Activated CD8-positive, alpha-beta T cell treated with anti-CD3 and anti-CD28 coated beads, Interleukin-2, amount 10 ng/mL, durations not matched to agents 7 days and 5 days (primary cell): Measurements from ENCODE around the gene DMD. TPM values are rescaled to one million over a fixed set of nuclear protein-coding genes. Genes with fewer than 3 reads are reported as not detected.

Experiments
- ATAC-seq: fragments of 150-1000 bp; cut with Tn5 transposase; one replicate; pipeline ENCODE4 v1.10.0; 2021; ENCODE audit warnings: moderate library complexity
- CTCF ChIA-PET: fragments of 350-600 bp; sonication (Branson Sonifier 250); formaldehyde crosslinking; loops from one replicate; lab custom pipeline; 2021; ENCODE audit warnings: antibody characterized with exemption; lab: Charles Lee
- POLR2A ChIA-PET: fragments of 350-600 bp; sonication (Branson Sonifier 250); formaldehyde crosslinking; loops from one replicate; lab custom pipeline; 2021; ENCODE audit warnings: antibody characterized with exemption; lab: Charles Lee
- DNase-seq: peaks from one replicate; pipeline ENCODE4 v3.0.0-alpha.2; 2020
- H3K27ac Mint-ChIP-seq: one replicate; pipeline ENCODE4 v1.8.0; 2021; ENCODE audit warnings: mild to moderate bottlenecking, mixed read lengths
- H3K27me3 Mint-ChIP-seq: one replicate; pipeline ENCODE4 v1.8.0; 2021; ENCODE audit warnings: low read depth, mixed read lengths
- H3K36me3 Mint-ChIP-seq: one replicate; pipeline ENCODE4 v1.8.0; 2021; ENCODE audit warnings: low read depth, mixed read lengths
- H3K4me1 Mint-ChIP-seq: one replicate; pipeline ENCODE4 v1.8.0; 2021; ENCODE audit warnings: low read depth, mixed read lengths
- H3K4me3 Mint-ChIP-seq: one replicate; pipeline ENCODE4 v1.8.0; 2021; ENCODE audit warnings: mild to moderate bottlenecking, mixed read lengths
- H3K9me3 Mint-ChIP-seq: one replicate; pipeline ENCODE4 v1.8.0; 2022; ENCODE audit warnings: mixed read lengths; ENCODE audit not compliant: insufficient read depth
- total RNA-seq, 2 experiments: library from RNA; stranded (reverse); gene quantifications; one replicate each; pipeline ENCODE4 v1.2.3, GENCODE V29; 2021

The DMD gene
- total RNA-seq, 2 experiments from 2014 or later = not detected

DNA sequence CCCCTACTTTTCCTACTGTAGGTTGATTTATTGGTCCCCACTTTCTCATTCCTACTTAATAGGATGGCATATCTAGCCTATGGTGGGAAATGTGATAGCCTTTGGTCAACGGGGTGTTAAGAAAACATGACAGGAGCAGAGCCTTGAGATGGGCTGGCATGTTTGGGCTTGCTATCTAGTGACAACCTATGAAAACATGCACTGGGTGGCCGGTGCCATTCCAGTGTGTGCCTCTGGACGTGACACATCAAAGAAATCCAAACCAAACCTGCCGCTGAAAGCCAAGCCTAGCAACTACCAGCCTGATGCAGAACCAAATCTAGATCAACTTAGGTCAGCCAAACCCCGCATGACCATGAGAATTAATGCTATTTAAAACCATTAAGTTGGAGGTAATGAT is 317.6 kb downstream of the DMD start:
- CTCF ChIA-PET = no interaction called here
- Mint-ChIP-seq H3K4me3 (no peak overlapping the region), H3K27me3 (no peaks in the 10 kb centered on the region), H3K27ac (no peak overlapping the region), H3K9me3 (peaks cover 3% of the 10 kb centered on the region), H3K36me3 (no peaks in the 10 kb centered on the region), H3K4me1 (no peaks in the 10 kb centered on the region)
- POLR2A ChIA-PET = no interaction called here
- ATAC-seq (no peak), DNase-seq (no peak)

DNA sequence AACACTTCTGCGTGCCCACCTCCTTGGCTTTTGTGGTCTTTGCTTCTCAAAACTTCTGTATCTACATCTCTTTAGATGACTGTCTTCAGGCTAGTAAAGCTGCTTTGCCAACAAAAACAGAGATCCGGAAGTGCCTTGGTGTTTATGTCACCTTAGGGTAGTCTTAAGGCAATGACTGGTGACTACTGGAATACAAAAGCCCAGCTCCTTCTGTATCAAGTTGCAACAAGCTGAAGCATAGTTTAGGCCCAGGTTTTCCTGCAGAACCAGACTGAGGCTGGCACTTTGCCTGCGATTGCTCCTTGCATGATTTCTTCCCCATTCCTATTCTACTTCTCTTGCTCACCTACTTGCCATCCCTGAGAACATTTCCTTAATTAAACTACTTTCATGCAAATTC is 333.8 kb downstream of the DMD start:
- Mint-ChIP-seq H3K9me3 (peaks cover 3% of the 10 kb centered on the region), H3K4me3 (no peak overlapping the region), H3K27me3 (no peaks in the 10 kb centered on the region), H3K27ac (no peak overlapping the region), H3K4me1 (no peaks in the 10 kb centered on the region), H3K36me3 (no peaks in the 10 kb centered on the region)
- POLR2A ChIA-PET = no interaction called here
- CTCF ChIA-PET = no interaction called here
- DNase-seq (no peak), ATAC-seq (no peak)

DNA sequence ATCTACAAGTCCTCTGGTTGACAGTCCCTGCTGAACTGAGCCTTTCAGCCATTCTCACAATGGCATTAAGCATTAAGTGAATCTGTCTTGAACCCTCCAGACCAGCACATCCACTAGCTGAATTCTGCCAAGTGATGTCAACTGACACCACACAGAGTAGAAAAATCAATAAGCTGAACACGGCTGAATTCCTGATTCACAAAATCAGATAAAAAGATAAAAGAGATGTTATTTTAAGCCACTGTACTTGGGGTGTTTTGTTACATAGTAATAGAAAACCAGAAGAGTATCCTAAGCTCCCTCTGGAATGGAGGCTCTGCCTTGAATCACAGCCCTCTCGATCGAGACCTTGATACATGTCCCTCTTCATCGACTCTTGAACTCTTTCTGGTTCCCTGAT is 336.5 kb downstream of the DMD start:
- ATAC-seq = no peak
- H3K4me3 Mint-ChIP-seq = no peak overlapping the region
- H3K9me3 Mint-ChIP-seq = peaks cover 3% of the 10 kb centered on the region
- no peaks in the 10 kb centered on the region for H3K36me3 Mint-ChIP-seq
- H3K27ac Mint-ChIP-seq = no peak overlapping the region
- no peaks in the 10 kb centered on the region for H3K27me3 Mint-ChIP-seq
- POLR2A ChIA-PET = no interaction called here
- CTCF ChIA-PET = no interaction called here
- DNase-seq = no peak
- H3K4me1 Mint-ChIP-seq = no peaks in the 10 kb centered on the region

DNA sequence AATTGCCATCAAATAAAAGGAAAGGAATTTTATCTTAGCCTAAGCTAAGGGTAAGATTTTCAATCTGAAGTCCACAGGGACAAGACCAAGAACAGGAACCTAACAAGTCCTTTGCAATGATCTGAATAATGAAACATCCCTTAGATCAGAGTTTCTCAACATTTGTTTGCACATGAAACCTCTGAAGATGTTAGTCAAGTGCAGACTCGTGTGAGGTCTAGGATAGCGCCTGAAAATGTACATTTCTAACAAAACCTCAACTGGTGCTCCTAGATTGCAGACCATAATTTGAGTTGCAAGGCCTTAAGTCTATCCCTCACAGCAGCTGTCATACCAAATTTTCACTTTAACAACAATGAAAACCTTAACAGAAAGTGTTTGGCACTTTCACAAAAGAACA is 337.6 kb downstream of the DMD start:
- Mint-ChIP-seq H3K27me3 (no peaks in the 10 kb centered on the region), H3K4me1 (no peaks in the 10 kb centered on the region), H3K9me3 (peaks cover 3% of the 10 kb centered on the region), H3K4me3 (no peak overlapping the region), H3K36me3 (no peaks in the 10 kb centered on the region), H3K27ac (no peak overlapping the region)
- DNase-seq (no peak), ATAC-seq (no peak)
- ChIA-PET POLR2A (no interaction called here), CTCF (no interaction called here)

DNA sequence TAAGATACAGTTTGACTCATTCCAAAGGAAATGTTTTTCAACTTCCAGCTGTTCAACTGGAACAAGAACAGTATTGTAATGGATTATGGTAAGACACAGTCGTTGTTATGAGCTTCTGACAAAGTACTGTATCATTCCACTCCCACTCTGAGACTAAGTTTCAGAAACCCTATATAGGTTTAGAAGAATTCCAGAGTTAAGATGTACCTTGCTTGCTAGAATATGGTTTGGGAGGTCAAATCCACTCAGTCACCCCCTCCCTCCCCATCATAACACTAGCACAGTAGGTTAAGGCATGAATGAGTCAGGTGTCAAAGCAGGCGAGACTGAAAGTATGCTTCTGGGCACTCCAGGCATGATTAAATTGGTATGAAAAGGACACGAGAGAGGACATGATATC is 339.7 kb downstream of the DMD start:
- no peaks in the 10 kb centered on the region for H3K27me3 Mint-ChIP-seq
- ATAC-seq (no peak), DNase-seq (no peak)
- ChIA-PET CTCF (no interaction called here), POLR2A (no interaction called here)
- H3K27ac Mint-ChIP-seq = no peak overlapping the region
- no peak overlapping the region for H3K4me3 Mint-ChIP-seq
- H3K36me3 Mint-ChIP-seq = no peaks in the 10 kb centered on the region
- H3K4me1 Mint-ChIP-seq = no peaks in the 10 kb centered on the region
- H3K9me3 Mint-ChIP-seq = peaks cover 3% of the 10 kb centered on the region

DNA sequence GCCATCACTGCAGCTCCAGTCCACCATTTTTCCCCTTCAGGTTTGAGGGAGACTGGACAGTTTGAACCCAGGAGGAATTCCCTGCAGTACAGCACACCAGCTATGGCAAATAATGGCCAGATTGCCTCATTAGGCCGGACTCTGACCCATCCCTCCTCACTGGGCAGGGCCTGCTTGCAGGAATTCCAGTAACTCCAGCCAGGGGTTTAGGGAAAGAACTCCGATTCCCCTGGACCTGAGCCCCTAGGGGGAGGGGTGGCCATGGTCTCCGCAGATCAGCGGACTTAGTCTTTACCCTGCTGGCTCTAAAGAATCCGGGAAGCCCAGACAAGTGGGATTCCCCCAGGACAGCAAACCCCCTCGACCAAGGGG is 342.8 kb downstream of the DMD start:
- ATAC-seq (no peak), DNase-seq (no peak)
- Mint-ChIP-seq H3K27ac (no peak overlapping the region), H3K36me3 (no peaks in the 10 kb centered on the region), H3K9me3 (no peaks in the 10 kb centered on the region), H3K4me3 (no peak overlapping the region), H3K4me1 (no peaks in the 10 kb centered on the region), H3K27me3 (no peaks in the 10 kb centered on the region)
- ChIA-PET POLR2A (no interaction called here), CTCF (no interaction called here)

DNA sequence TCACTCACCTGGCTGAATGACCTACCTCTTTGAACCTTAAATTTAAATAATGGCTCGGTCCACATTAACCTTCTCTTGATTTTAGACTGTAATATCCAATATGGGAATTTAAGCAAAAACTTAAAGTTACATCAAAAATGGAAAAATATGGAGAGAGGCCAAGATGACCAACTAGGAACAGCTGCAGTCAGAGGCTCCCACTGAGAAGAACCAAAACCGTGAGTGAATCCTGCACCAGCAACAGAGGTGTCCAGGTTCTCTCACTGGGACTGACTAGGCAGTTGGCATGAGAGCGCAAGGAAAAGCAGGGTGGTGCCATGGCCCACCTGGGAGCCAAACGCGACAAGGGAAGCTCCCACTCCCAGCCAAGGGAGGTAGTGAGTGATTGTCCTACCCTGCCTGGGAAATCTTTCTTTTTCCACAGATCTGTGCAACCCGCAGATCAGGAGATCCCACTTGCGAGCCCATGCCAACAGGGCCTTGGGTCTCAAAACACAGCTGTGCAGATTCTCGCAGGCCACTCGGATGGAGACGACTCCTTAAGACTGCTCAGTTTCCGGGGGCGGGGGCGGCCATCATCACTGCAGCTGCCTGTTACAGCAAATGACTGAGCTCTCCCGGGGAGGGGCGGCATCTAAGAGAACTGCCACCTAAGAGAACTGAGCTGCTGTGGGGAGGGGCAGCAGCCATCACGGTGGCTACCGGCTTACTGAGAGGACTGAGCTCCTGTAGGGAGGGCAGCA is 343.4 kb downstream of the DMD start:
- Mint-ChIP-seq H3K27me3 (no peaks in the 10 kb centered on the region), H3K27ac (no peak overlapping the region), H3K36me3 (no peaks in the 10 kb centered on the region), H3K4me1 (no peaks in the 10 kb centered on the region), H3K4me3 (no peak overlapping the region), H3K9me3 (no peaks in the 10 kb centered on the region)
- CTCF ChIA-PET = no interaction called here
- ATAC-seq (no peak), DNase-seq (no peak)
- POLR2A ChIA-PET = no interaction called here

DNA sequence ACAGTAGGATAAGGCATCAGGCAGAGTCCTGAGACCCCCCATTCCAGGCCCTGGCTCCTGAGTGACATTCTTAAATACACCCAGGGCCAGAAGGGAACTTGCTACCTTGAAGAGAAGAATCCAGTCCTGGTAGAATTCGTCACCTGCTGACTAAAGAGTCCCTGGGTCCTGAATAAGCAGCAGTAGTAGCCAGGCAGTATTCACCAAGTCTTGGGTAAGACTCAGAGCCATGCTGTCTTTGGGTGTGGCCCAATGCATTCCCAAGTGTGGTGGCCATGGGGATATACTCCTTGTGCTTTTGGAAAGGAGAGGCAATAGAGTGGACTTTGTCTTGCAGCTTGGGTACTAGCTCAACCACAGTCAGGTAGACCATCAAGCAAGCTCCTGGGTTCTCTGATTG is 359.1 kb downstream of the DMD start:
- Mint-ChIP-seq H3K27ac (no peak overlapping the region), H3K27me3 (no peaks in the 10 kb centered on the region), H3K36me3 (no peaks in the 10 kb centered on the region), H3K4me1 (no peaks in the 10 kb centered on the region), H3K4me3 (no peak overlapping the region), H3K9me3 (no peaks in the 10 kb centered on the region)
- ATAC-seq = no peak
- CTCF ChIA-PET = no interaction called here
- DNase-seq = no peak
- POLR2A ChIA-PET = no interaction called here

DNA sequence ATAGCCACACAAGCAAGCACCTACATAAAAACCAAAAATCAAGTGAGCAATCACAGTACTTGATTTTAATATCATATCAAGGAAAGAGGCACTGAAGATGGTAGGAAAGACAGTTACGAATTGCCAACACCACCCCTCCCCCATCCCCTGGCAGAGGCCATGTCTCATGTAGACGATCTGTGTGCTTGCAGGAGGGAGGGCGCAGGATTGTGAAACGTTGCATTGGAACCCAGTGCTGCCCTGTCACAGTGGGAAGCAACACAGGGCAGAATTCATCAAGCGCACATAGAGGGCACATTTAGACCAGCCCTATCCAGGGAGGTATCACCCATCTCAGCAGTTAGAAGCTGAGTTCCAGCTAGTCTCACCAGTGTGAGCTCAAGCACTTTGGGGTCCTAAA is 359.8 kb downstream of the DMD start:
- Mint-ChIP-seq H3K36me3 (no peaks in the 10 kb centered on the region), H3K4me1 (no peaks in the 10 kb centered on the region), H3K9me3 (no peaks in the 10 kb centered on the region), H3K27me3 (no peaks in the 10 kb centered on the region), H3K27ac (no peak overlapping the region), H3K4me3 (no peak overlapping the region)
- ChIA-PET CTCF (no interaction called here), POLR2A (no interaction called here)
- no peak for DNase-seq
- no peak for ATAC-seq

DNA sequence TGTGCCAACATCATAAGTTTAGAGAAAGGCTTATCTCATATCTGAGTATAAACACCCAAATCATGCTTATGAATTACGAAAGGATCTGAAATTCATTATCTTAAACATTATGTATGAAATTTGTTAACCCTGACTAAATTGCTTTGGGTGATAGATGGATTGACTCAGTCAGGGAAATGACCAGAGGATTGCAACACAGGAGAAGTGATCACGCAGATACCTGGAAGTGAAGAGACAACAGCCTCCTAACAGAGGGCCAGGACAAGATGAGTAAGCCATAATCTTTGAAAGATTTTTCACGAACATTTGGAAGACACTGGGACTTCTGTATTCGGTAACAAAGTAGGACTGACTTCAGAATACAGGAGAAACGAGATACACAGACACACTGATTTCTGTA is 363.4 kb downstream of the DMD start:
- DNase-seq = no peak
- ChIA-PET CTCF (no interaction called here), POLR2A (no interaction called here)
- Mint-ChIP-seq H3K27me3 (no peaks in the 10 kb centered on the region), H3K4me1 (no peaks in the 10 kb centered on the region), H3K36me3 (no peaks in the 10 kb centered on the region), H3K9me3 (no peaks in the 10 kb centered on the region), H3K27ac (no peak overlapping the region), H3K4me3 (no peak overlapping the region)
- ATAC-seq = no peak

DNA sequence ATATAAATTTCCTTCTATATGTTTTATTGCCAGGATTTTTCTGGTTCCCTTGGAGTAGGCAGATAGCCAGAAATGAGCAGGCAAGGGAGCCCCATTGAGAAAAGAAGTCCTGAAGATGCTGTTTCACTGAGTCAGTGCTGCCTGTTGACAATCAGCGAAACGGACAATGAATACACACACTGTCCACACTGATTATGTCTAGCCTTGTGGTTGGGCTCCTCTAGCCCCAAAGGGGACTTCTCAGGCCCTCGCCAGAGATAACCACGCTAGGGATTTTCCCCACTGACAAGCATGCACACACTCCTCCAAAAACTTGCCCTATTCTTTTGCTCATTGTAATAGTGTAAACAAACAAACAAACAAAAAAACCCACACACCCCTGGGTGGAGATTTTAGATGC is 369.3 kb downstream of the DMD start:
- CTCF ChIA-PET = no interaction called here
- ATAC-seq = no peak
- no peaks in the 10 kb centered on the region for H3K36me3 Mint-ChIP-seq
- POLR2A ChIA-PET = no interaction called here
- H3K9me3 Mint-ChIP-seq = peaks cover 5% of the 10 kb centered on the region
- H3K4me3 Mint-ChIP-seq = no peak overlapping the region
- H3K27me3 Mint-ChIP-seq = no peaks in the 10 kb centered on the region
- H3K4me1 Mint-ChIP-seq = no peaks in the 10 kb centered on the region
- DNase-seq = no peak
- H3K27ac Mint-ChIP-seq = no peak overlapping the region

DNA sequence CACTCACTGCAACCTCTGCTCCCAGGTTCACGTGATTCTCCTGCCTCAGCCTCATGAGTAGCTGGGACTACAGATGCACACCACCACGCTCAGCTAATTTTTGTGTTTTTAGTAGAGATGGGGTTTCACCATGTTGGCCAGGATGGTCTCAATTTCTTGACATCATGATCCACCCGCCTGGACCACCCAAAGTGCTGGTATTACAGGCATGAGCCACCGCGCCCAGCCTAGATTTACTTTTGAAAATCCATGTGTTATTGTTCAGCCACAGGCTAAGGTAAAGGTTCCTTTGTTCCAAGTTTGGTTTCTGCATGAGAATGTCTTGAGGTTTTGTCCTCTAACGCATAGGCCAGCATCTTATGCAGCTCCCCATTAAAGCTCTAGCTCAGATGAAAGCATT is 371.6 kb downstream of the DMD start:
- Mint-ChIP-seq H3K9me3 (peaks cover 5% of the 10 kb centered on the region), H3K27ac (no peak overlapping the region), H3K4me3 (no peak overlapping the region), H3K27me3 (no peaks in the 10 kb centered on the region), H3K36me3 (no peaks in the 10 kb centered on the region), H3K4me1 (no peaks in the 10 kb centered on the region)
- ChIA-PET POLR2A (no interaction called here), CTCF (no interaction called here)
- DNase-seq (no peak), ATAC-seq (no peak)

DNA sequence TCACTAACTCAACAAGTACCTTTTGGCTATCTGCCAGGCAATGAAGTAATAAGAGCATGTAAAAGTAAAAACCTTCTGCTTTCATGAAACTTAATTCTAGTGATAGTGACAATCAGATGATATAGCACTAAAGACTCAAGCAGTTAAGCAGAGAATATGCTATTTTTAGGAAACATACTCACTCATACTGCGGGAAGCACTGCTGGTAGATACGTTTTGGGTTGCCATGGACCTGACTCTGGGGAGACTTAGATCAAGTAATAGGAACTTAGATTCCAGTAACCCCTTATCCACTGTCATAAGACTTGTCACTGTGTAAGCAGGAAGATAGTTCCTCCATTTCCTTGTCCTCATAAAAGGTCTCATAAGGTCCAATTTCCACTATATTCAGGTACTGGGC is 386.3 kb downstream of the DMD start:
- Mint-ChIP-seq H3K36me3 (no peaks in the 10 kb centered on the region), H3K9me3 (no peaks in the 10 kb centered on the region), H3K4me1 (no peaks in the 10 kb centered on the region), H3K27me3 (no peaks in the 10 kb centered on the region), H3K27ac (no peak overlapping the region), H3K4me3 (no peak overlapping the region)
- DNase-seq (no peak), ATAC-seq (no peak)
- ChIA-PET CTCF (no interaction called here), POLR2A (no interaction called here)
